GM18861 (cell line): Measurements from ENCODE around the gene CRADD.

Source experiments
- ATAC-seq: cut with Tn5 transposase; IDR thresholded peaks from one replicate; pipeline ENCODE4 v1.9.1; 2021; ENCODE audit not compliant: unreplicated experiment

Gene CRADD

GRCh38 chr12:93670104-93670503 is 7.1 kb upstream of the CRADD start:
- ATAC-seq: no peak

GRCh38 chr12:93671044-93671443 is 6.1 kb upstream of the CRADD start:
- no peak for ATAC-seq

GRCh38 chr12:93673084-93673483 is 4.1 kb upstream of the CRADD start:
- ATAC-seq: no peak

- no peak for ATAC-seq
Observed at GRCh38 chr12:93674386-93674785, 2.8 kb upstream of the CRADD start.

- no peak for ATAC-seq
Observed at GRCh38 chr12:93676408-93677194, 574 bp upstream of the CRADD start.

- no peak for ATAC-seq
Observed at GRCh38 chr12:93678779-93679178, 1.6 kb downstream of the CRADD start.

GRCh38 chr12:93679308-93679925 is 2.2 kb downstream of the CRADD start:
- no peak for ATAC-seq

GRCh38 chr12:93680006-93680405 is 2.8 kb downstream of the CRADD start:
- no peak for ATAC-seq

- no peak for ATAC-seq
Observed at GRCh38 chr12:93682846-93683261, 5.7 kb downstream of the CRADD start.

GRCh38 chr12:93683410-93683809 is 6.2 kb downstream of the CRADD start:
- ATAC-seq: no peak

- ATAC-seq: no peak
Observed at GRCh38 chr12:93684716-93685115, 7.5 kb downstream of the CRADD start.

GRCh38 chr12:93686572-93687356 is 9.6 kb downstream of the CRADD start:
- ATAC-seq: no peak

- no peak for ATAC-seq
Observed at GRCh38 chr12:93689076-93689834, 12.1 kb downstream of the CRADD start.

- ATAC-seq: no peak
Observed at GRCh38 chr12:93696462-93696861, 19.3 kb downstream of the CRADD start.

GRCh38 chr12:93698307-93699092 is 21.3 kb downstream of the CRADD start:
- no peak for ATAC-seq

- ATAC-seq: no peak
Observed at GRCh38 chr12:93699271-93700145, 22.3 kb downstream of the CRADD start.

- ATAC-seq: no peak
Observed at GRCh38 chr12:93702707-93703315, 25.6 kb downstream of the CRADD start.

- no peak for ATAC-seq
Observed at GRCh38 chr12:93704122-93704521, 26.9 kb downstream of the CRADD start.

GRCh38 chr12:93704625-93705024 is 27.4 kb downstream of the CRADD start:
- ATAC-seq: no peak
